GM21360 (cell line): ENCODE data around the gene DSTYK.
"Not testable (repeated sequence)": the region's sequence is repeated elsewhere in the genome, so short reads cannot be mapped to it uniquely, and the experiment has no call there.

ENCODE experiments used
- ATAC-seq: cut with Tn5 transposase; IDR thresholded peaks from one replicate; pipeline ENCODE4 v1.9.1; 2021; ENCODE audit warnings: mild to moderate bottlenecking, moderate library complexity; ENCODE audit not compliant: unreplicated experiment

DSTYK gene

GRCh38 chr1:205183676-205184335 is 27.7 kb downstream of the DSTYK start:
- ATAC-seq = no peak

GRCh38 chr1:205182930-205183329 is 28.6 kb downstream of the DSTYK start:
- no peak for ATAC-seq

- not testable (repeated sequence) for ATAC-seq
These were observed 31.2 kb downstream of the DSTYK start for GRCh38 chr1:205180331-205180730.

GRCh38 chr1:205179842-205180241 is 31.7 kb downstream of the DSTYK start:
- ATAC-seq = no peak

GRCh38 chr1:205172729-205173366 is 38.7 kb downstream of the DSTYK start:
- ATAC-seq = no peak

- no peak for ATAC-seq
These were observed 40.1 kb downstream of the DSTYK start for GRCh38 chr1:205171369-205171768.

GRCh38 chr1:205170532-205171269 is 40.8 kb downstream of the DSTYK start:
- ATAC-seq = no peak

- ATAC-seq = no peak
These were observed 42.3 kb downstream of the DSTYK start for GRCh38 chr1:205169248-205169647.

GRCh38 chr1:205168291-205168690 is 43.2 kb downstream of the DSTYK start:
- no peak for ATAC-seq

GRCh38 chr1:205162301-205162700 is 49.2 kb downstream of the DSTYK start:
- ATAC-seq = no peak

- ATAC-seq = no peak
These were observed 50.4 kb downstream of the DSTYK start for GRCh38 chr1:205161076-205161475.

GRCh38 chr1:205158048-205158616 is 53.4 kb downstream of the DSTYK start:
- no peak for ATAC-seq

- not testable (repeated sequence) for ATAC-seq
These were observed 55.7 kb downstream of the DSTYK start for GRCh38 chr1:205155665-205156377.

GRCh38 chr1:205152505-205152904 is 59.0 kb downstream of the DSTYK start:
- no peak for ATAC-seq

- ATAC-seq = no peak
These were observed 60.7 kb downstream of the DSTYK start for GRCh38 chr1:205150651-205151428.

GRCh38 chr1:205147191-205147835 is 64.2 kb downstream of the DSTYK start:
- no peak for ATAC-seq

- no peak for ATAC-seq
These were observed 66.8 kb downstream of the DSTYK start for GRCh38 chr1:205144751-205145150.

- ATAC-seq = no peak
These were observed 67.3 kb downstream of the DSTYK start for GRCh38 chr1:205144046-205144720.

GRCh38 chr1:205142102-205142469 is 69.4 kb downstream of the DSTYK start:
- ATAC-seq = no peak
